GM21619 (cell line): Measurements from ENCODE around the gene ZPLD1.

ENCODE experiments used
- ATAC-seq: cut with Tn5 transposase; IDR thresholded peaks from one replicate; pipeline ENCODE4 v1.9.1; 2021; ENCODE audit not compliant: unreplicated experiment

The ZPLD1 gene

DNA sequence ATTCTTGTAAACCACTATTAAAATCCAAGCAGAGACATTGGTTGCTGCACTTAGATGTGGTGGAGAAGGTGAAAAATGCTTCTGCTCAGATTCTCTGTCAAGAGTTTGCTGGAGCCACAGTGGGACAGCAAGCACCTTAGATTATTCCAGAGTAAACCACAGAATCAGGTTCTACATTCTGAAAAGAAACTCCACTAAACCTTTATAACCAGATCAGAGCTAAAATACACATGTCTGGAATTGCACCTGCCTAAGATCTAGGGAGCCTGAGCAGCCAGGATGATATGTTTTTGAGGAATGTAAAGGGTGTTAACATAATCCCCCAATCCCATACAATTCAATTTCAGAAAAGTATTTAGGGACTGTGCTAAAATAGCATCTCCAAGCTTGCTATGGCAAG, at the start of gene ZPLD1:
Gene ZPLD1, plus strand, starts transcription at position 301 of the 400 bp plus-strand sequence. CDS start 3,473 bp downstream, outside the sequence.
- ATAC-seq, result no peak

DNA sequence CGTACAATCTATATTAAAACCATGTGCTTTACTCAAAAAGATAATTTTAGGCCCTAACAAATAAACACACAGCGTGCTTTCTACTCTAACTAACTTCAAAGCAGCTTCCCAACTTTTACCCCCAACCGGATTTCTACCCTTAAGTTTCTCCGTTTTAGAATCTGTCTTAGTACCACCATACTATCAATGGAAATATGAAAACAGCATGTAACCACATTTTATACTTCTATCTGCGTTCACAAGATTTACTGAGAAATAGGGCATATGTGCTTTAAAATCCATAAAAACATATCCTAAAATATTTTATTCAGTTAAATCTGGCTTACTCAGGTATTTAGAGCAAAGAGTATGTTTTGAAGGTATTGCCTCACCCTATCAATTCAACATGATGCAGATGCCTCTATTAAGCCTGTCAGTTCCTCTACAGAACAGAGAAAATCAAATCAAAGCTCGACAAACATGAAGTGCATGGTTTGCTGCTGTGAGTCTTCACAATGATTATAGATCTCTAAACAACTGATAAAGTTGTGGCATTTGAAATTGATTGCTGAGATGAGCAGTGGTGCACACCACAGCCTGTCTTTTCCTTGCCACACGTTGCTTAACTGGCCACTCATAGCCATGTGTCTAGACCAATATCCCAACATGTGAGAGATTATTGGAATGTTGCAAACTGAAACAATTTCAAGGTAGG, 44.5 kb upstream of the ZPLD1 start:
- ATAC-seq, result no peak

DNA sequence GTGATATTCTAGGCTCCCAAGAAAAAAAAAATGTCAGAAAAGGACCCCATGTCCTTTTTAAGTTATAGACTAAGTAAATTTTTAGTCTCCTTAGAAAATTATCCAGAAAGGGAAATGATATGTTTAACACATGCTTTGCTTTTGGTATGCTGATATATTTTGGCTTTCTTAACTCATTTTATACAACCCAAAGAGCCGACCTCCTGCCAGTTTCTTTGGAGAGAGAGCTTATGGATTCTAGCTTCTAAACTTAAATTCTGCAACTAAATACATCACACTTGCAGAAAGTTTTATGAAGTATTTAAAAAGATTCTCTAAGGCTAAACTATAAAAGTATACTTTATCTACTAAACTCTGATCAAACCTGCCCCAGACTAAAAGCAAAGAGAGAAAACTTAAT, 43.9 kb upstream of the ZPLD1 start:
- ATAC-seq, result no peak

DNA sequence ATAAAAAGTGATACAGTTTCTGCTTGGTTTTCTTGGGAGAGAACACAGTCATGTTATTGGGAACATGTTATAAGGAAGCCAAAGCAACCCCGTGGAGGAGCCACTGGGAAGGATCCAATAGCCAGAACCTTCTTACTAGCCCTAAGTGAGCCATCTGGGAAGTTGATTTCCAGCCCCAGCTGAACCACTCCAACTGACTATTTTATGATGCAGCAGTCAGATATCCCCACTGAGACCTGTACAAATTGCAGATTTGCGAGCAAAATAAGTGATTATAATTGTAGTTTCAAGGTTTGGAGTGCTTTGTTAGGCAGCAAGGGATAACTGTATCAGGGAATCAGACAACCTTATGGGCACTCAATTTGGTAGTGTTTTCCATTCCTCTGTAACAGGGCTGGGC, 43.3 kb upstream of the ZPLD1 start:
- ATAC-seq, result no peak

DNA sequence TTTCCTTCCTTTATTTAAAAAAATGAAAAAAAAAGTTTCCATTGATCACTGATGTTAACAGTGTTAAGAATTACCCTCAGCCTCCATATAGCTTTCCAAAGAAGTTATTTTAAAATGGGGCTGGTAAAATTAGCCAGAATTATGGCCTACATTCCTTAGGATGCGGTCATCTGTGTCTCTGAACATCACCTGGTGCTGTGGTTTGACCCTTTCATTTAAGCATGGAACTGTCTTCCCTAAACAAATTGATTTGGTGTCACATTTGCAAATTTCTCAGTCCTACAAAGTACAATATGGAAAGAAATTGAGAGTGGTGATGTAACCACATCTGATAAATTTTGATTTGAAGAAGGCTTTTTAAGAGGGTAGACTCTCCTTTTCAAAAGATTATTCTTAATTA, 40.3 kb upstream of the ZPLD1 start:
- no peak for ATAC-seq

DNA sequence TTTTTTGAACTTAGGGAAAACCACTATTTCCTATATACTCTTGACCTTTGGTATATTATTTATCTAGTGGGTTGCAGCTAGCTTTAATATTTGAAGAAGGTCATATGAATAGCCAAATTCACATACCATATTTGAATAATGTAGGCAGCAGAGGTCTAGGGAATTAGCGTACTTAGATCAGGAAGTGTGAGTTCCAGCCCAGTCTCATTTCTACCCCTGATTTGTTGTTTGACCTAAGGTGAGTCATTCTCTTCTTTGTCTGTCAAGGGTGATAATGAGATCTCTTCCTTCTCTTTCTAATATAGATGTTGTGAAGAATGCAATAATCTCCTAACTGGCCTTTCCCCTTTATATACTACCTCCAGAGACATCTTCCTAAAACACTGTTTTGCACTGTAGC, 36.6 kb upstream of the ZPLD1 start:
- no peak for ATAC-seq

DNA sequence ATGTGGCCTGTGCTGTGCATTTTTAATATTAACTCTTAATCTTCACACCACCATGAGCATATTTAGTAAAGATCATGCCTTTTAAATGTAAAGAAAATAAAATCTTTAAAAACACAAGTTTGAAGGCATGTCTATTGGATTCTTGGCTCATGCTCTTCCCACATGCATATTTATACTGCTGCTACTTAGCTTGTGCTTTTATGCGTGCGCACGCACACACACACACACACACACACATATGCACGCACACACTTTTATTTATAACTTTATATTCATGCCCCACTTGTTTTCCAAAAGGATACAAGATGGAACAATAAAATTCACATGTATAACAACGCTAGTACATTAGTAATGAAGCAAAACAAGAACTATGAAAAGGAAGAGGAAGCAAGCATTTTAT, 36.1 kb upstream of the ZPLD1 start:
- ATAC-seq, result no peak

DNA sequence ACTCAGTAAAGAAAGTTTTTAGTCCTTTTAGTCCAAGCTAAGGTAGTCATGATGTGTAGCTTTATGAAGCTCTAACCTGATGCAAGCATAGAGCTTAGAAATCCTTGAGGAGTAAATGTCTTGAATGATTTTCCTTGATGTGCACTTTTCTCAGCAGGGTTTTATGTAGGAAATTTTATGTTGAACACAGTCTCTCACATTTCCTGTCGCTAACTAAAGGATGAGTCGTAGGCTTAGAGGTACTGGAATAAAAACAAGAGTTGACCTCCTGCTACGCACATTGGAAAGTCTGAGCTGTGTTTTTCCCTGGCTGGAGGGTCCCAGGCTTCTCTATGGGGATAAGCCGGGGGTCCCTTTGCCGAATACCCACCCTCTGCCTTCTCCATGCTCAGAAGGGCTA, 34.7 kb upstream of the ZPLD1 start:
- ATAC-seq, result no peak

DNA sequence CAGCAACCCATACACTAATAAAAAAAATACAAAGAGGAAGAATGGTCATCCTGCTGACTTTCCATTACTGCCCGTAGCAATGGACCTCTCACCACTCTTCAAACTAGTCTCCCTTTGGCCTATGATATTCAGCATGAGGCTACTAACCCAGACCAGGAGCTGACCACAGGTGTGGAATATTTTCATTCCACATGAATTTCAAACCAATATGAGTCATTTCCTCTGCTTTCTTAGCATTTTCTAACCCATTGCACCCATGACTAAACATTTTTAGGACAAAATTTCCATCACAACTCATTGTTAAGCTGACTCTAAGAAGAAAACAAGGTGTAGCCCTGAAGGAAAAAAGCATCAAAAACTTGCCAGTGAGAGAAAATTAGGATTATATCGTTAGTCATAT, 34.0 kb upstream of the ZPLD1 start:
- no peak for ATAC-seq

DNA sequence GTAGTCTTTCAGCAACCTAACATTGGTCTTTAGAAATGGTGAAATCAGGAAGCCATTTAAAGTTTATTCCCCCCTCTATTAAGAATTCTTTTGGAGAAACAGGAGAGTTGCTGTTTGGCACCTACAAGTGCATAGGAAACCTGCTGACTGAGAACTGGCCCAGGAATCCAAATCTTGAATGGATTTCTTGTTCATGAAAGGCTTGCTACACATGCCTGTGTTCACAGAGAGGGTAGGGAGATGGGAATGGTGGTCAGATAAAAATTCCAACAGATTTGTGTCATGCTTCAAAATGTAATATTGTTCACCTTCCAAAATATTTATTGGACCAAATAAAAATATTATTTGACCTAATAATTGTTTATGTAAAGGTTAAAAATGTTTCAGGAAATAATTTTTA, 24.2 kb upstream of the ZPLD1 start:
- no peak for ATAC-seq

DNA sequence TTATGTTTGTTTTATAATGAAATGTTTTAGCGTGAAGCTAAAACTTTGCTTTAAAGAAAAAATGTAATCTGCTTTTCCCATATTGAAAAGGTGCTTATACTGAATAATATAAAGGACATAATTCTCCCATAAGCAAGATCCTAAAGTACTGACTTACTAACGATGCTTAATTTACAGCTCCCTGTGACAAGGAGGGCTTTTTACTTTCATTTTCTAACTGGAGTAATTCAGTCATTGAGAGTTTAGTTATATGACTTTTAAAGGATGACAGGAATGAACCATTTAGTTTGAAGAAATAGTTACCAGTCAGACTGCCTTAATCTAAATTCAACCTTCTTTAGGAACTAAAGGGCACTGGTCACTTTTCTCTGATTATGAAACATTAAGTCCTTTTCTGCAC, 19.3 kb upstream of the ZPLD1 start:
- ATAC-seq, result peak; percentile 53

DNA sequence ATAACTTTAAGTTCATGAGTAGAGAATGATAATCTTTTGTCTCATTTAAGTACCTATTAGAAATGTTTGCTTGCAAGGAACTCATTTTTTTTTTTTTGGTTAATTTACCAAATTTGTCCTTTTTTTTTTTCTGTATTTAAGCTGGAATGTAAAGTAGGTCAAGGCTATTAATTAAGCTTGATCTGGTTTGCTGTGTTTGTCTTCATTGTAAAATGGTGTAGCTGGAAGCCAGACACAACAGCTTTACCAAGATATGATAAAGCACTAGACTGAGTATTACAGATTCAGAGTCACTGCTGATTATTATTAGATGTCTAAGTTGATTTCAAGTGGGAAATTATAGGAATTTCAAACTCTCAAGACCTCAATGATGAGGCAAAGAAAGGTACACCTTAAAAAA, 15.0 kb upstream of the ZPLD1 start:
- ATAC-seq, result no peak

DNA sequence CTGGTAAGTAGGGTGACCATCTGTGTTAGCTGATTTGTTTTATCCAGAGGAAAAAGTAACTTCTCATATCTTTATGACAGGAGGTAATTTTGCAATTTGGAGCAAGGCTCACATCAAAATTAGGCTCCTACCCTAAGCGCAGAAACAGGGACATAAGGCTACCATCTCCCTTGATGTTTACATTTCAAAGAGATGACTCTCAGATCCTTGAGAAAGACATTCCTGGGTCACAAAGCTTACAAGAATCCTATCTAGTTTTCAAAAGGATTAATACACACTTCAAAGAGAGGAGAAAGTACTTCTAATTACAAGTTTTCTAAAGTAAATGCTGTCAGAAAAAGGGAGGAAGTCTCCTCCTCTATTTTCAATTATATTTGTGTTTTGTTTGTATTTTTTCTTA, 7.0 kb downstream of the ZPLD1 start:
- no peak for ATAC-seq

DNA sequence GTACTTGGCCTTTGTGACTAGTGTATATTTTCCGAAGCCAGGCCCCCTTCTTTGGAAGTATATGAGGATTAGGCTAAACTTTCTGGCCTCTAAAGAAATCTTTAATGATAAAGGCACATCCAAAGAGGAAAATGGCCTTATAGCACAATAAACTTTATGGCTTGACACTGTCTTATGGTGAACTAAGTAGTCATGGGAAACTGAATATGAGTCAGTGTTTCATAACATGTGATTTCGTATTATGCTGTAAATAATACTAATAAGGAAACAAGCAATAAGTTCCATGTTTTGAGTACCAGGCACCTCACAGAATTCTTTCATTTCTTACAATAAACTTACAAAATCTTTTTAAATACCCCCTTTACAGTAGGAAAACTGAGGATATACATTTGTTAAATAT, 8.2 kb downstream of the ZPLD1 start:
- no peak for ATAC-seq

DNA sequence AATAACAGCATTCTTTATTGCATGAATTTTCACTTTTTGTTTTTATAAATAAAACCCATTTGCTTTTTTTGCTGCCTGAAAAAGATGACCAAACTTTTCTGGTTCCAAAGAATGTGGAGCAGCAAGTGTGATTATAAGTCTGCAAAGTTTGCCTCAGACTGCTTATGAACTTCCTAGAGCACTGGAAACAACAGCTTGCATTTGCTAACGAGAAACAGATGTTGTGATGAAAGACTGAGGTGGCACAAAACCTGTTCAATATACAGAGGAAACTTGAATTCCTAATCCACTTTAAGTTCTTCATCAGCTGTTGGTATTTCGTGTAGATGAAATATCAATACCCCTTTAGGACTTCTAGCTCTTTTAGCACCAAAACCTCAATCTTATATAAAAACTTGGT, 9.3 kb downstream of the ZPLD1 start:
- ATAC-seq, result no peak

DNA sequence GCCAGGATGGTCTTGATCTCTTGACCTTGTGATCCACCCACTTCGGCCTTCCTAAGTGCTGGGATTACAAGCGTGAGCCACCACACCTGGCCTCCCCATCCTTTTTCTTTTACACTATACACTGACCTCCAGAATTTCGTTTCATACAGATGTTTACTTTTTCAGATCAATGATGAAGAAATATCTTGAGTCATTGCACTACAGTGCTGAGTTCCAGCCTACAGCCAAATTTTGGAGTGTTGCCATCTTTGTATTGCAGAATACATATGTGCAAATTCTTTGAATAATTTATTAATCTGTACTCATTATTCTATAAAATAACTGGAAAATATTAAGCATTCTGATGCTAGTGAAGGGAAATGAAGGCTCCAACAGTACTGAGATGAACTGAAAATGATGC, 12.5 kb downstream of the ZPLD1 start:
- ATAC-seq, result no peak

DNA sequence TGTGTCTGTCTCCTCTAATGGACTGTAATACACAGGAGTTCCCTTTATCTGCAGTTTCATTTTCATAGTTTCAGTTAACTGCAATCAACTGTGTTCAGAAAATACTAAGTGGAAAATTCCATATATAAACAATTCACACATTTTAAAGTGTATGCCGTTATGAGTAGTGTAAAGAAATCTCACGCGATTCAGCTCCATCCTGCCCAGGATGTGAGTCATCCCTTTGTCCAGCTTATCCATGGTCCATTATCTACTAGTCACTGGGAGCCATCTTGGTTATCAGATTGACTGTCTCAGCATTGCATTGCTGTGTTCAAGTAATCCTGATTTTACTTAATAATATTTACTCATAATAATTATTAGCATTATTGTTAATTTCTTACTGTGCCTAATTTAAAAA, 14.5 kb downstream of the ZPLD1 start:
- no peak for ATAC-seq

DNA sequence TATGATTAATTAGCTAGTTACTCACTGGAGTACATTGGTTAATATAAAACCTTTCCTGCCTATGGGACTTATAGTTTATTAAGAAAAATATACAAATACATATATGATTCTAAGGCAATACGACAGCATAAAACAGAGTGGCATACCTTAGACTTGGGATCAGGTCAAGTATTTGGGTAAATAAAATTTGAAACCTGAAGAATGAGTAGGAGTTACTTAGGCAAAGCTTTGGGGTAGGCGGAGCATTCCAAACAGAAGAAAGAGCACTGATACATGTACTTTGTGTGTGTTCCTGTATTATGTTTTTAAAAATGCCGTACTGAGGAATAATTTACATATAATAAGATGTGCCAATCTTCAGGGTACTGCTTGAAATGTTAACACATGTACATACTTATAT, 15.1 kb downstream of the ZPLD1 start:
- ATAC-seq, result no peak

DNA sequence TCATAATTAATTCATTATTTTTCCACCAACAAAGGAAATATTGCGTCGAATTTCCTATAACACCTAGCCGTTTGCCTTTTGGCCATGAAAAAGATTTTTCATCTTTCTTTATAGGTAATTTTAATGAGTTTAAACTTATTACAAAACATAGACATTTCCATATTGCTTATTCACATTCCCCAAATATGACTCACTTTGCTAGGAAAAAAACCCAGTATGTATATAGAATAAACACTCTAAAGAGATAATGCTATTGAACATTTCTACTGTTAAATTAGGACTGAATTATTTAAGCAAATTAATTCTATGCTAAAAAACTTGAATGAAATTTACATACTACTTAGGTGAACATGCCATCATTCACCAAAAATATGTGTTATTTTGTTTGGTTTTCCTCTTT, 16.2 kb downstream of the ZPLD1 start:
- no peak for ATAC-seq

DNA sequence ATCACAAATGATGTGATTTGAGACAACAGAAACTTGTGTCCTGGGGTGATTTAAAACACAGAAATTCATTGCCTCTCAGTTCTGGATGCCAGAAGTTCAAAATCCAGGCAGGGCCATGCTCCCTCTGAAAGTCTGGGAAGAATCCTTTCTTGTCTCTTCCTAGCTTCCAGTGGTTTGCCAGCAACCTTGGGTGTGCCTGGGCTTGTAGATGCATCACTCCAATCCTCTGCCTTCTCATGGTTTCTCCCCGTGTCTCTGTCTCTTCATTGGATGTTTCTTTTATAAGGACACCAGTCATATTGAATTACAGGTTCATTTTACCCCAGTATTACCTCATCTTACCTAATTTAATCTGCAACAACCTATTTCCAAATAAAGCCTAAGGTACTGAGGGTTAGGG, 16.7 kb downstream of the ZPLD1 start:
- ATAC-seq, result no peak

DNA sequence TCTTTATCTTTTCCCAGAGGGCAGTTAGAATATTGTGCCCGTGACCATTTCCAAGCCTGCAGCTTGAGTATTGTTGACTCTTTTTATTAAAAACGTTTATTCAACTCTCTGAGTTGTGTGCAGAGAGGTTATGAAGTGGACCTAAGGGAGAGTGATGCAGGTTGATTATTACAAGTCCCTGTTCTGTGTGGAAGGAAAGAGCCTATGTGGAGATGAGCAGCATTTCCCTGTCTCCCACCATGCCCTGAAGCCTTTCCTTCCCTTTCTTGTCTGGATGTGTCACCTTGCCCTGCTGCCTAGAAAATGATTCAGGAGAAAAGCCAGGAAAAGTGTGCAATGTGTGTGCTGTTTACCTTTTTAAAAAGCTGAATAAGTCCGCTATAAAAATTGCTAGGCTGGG, 19.4 kb downstream of the ZPLD1 start:
- no peak for ATAC-seq

DNA sequence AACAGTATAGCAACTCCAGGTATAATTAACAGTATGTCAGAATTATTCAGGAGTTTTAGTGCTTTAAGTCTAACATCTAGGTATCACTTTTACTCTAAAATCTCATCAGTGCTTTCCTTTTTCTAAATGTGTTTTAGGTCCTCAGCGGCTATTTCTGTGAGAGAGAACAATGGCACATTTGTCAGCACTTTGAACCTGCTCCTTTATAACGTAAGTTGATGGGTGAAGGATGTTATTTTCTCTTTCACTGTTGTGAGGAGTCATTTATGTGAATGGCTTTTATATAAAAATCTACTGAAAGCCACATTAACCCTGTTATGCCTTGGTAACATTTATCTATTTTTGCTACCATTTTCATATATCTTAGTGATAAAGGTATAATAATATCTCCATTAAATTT, 22.8 kb downstream of the ZPLD1 start:
- ATAC-seq, result no peak

DNA sequence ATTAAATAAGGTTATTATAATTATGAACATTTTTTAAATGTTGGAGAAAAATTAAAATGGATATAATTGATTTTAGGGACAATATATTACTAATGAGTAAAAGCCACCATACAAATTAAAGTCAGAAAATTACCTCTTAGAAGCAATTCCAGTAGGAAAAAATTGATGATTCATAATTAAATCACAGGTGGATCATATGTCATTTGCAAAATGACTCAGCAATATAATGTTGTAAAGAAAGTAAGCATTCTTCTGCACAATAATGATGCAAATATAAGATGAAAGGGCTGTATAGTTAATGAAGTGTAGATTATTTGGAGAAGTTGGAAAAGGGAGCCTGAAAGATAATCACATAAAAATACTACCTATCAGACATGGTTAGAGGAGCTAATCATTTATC, 25.8 kb downstream of the ZPLD1 start:
- ATAC-seq, result no peak

DNA sequence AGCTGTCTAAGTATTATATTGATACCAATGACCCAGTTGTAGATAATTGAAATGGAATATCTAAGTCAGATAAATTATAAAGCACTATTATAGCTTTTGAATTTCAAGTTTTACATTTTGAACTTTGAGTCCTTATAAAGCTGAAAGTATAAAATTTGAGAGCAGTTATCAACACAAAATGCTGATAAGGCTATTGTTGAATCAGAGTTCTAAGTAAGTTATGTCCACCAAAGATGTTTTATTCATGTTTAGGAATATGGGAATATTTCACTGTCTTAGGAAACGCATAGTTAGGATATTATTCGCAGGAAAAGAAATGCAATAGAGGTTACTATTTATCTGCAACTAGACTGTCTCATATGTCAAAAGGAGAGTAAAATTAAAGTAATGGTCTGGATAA, 29.4 kb downstream of the ZPLD1 start:
- no peak for ATAC-seq
